GM21381 (cell line): ENCODE results near the gene PDCD2L.
"Not testable (repeated sequence)": the region's sequence is repeated elsewhere in the genome, so short reads cannot be mapped to it uniquely, and the experiment has no call there.

Experiments used
- ATAC-seq: cut with Tn5 transposase; IDR thresholded peaks from one replicate; pipeline ENCODE4 v1.9.1; 2021; ENCODE audit warnings: mild to moderate bottlenecking, moderate library complexity; ENCODE audit not compliant: unreplicated experiment

PDCD2L gene

GRCh38 chr19:34404109-34404909 lies at the start of gene PDCD2L:
TSS of gene PDCD2L (plus strand) at chr19:34404399. CDS start at chr19:34404431, 32 bp downstream.
- peak; percentile 88 for ATAC-seq

- ATAC-seq, result no peak
These were observed 49.0 kb upstream of the PDCD2L start for GRCh38 chr19:34355201-34355600.

GRCh38 chr19:34356875-34357274 lies 47.3 kb upstream of the PDCD2L start:
- no peak for ATAC-seq

- no peak for ATAC-seq
These were observed 46.8 kb upstream of the PDCD2L start for GRCh38 chr19:34357431-34357830.

GRCh38 chr19:34359140-34359953 lies 44.9 kb upstream of the PDCD2L start:
- peak; percentile 86 for ATAC-seq

GRCh38 chr19:34359954-34360315 lies 44.3 kb upstream of the PDCD2L start:
- no peak for ATAC-seq

GRCh38 chr19:34360354-34360909 lies 43.8 kb upstream of the PDCD2L start:
- ATAC-seq, result no peak

- ATAC-seq, result no peak
These were observed 41.5 kb upstream of the PDCD2L start for GRCh38 chr19:34362679-34363069.

GRCh38 chr19:34363094-34363493 lies 41.1 kb upstream of the PDCD2L start:
- ATAC-seq, result no peak

GRCh38 chr19:34363930-34364329 lies 40.3 kb upstream of the PDCD2L start:
- no peak for ATAC-seq

GRCh38 chr19:34364462-34364829 lies 39.8 kb upstream of the PDCD2L start:
- no peak for ATAC-seq

- ATAC-seq, result peak; percentile 60
These were observed 39.3 kb upstream of the PDCD2L start, which contains the start of gene GPI for GRCh38 chr19:34364830-34365462. TSS of gene GPI (plus strand) at chr19:34365196. CDS start at chr19:34365267, 71 bp downstream.

GRCh38 chr19:34365463-34366401 lies 38.5 kb upstream of the PDCD2L start:
- ATAC-seq, result peak; percentile 7

- no peak for ATAC-seq
These were observed 37.2 kb upstream of the PDCD2L start for GRCh38 chr19:34366738-34367623.

GRCh38 chr19:34367624-34367957 lies 36.6 kb upstream of the PDCD2L start:
- ATAC-seq, result no peak

GRCh38 chr19:34368338-34368737 lies 35.9 kb upstream of the PDCD2L start:
- ATAC-seq, result no peak

GRCh38 chr19:34369166-34369565 lies 35.0 kb upstream of the PDCD2L start:
- ATAC-seq, result not testable (repeated sequence)

- ATAC-seq, result no peak
These were observed 34.1 kb upstream of the PDCD2L start for GRCh38 chr19:34370117-34370516.

- no peak for ATAC-seq
These were observed 33.2 kb upstream of the PDCD2L start for GRCh38 chr19:34370983-34371382.
